Stimulated activated CD8-positive, alpha-beta memory T cell treated with anti-CD3 and anti-CD28 coated beads, Interleukin-4, amount 100 ng/mL, for 4 hours (primary cell): ENCODE data around the gene PIP4K2A.

Experiments
- DNase-seq, 2 donors: peaks; one replicate each; pipeline ENCODE4 v3.0.0-alpha.2; 2020; ENCODE audit warnings: low read depth in 2 of 2, low spot score in 1 of 2

Gene PIP4K2A

DNA sequence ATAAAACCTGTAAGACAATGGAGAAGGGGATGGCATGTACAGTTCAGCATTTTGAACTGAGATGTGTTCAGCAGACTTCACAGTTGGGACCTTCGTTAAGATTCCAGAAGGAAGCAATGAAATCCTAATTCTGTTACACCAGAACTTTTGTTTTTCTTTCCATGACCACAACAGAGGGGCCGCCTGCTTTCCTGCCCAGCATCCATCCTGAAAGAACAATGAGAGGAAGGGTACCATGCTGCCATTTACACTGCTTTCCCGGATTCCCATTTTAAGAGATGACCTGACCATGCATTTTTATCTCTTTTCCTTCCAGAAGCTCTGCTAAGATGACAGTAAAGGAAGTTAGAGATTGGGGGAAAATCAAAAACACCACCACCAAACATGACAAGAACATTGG lies 92.7 kb downstream of the PIP4K2A start:
- no peak for DNase-seq

GRCh38 chr10:22620929-22621328 lies 93.4 kb downstream of the PIP4K2A start:
- no peak for DNase-seq

DNA sequence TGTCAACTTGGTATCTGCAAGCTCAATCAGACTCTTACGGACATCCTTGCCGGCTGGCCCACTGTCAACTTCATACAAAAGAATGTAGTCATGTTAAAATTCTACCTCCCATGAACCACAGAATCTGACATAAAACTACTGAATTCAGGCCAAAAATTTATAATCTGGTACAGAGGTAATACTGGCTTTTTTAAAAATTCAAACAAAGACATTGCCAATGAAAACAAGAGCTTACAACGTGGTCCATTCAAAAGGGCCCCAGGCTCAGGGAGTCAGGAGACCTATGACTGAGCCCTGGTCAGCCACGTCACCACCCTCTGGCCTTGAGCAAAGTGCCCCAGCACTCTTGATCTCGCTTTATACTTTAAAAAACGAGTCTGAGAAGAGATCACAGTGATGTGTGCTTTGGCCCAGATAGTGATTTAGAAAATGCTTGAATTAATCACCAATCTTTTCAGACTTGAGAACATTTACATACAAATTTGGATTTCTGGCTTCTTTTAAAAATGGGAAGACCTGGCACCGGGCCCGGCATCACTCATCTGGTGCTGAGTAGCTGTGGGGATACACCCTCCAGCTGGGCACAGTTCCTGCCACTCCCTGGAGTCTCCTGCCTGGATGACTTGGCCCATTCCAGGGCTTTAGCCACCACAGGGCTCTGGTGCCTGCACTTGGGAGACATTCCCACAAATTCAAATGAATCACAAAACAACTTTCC lies 94.1 kb downstream of the PIP4K2A start:
- no peak for DNase-seq

GRCh38 chr10:22619101-22619500 lies 95.3 kb downstream of the PIP4K2A start:
- DNase-seq = no peak

DNA sequence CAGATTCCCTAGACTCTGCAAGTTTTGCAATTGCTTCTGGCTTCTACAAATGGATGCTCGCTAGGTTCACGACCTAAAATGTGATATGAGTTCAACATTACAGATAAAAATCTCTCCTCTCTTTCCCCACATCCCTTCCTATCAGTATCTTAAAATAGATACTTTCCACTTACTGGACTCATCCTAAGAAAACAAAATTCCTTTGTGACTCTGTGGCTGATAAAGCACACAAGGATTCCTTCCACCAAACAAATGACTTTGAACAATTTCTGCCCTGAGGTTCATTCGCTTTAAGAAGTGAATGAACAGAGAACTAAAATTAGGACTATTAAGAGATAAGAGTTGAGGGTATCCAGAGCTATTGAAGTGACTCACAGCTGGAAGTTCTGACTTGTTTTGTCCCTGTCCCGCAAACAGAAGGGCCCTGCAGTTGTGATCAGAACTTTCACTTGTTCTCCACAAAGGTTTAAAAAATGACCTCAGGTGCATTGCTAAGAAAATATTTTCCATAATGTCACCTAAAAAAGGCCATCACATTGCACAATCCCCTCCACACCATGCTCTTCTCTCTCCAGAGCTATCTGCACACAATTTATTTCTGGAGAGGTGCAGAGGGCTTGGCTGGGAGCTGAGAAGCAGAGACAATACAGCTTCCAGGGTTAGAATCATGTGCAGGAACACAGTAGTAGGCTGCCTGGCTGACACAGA lies 96.1 kb downstream of the PIP4K2A start:
- no peak for DNase-seq

- DNase-seq = no peak
Measured at GRCh38 chr10:22617516-22617915, 96.9 kb downstream of the PIP4K2A start.

DNA sequence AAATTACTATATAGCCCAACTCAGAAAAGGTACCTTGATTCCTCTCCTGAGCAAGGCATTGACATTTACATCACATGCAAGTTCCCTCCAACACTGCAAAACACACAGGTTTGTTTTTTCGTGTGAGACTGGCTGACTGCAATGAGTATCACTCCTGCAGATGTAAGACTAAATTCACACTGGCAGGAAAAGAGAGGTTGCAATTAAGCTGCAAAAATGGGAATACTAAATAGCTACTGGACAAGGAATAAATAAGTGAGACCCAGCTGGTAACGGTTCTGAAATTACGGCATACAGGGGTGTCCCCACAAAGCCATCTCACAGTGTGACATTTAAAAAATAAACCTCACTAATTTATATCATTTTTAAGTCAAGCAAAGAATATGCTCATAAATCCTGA lies 97.3 kb downstream of the PIP4K2A start:
- no peak for DNase-seq

GRCh38 chr10:22615819-22616499 lies 98.4 kb downstream of the PIP4K2A start:
- no peak for DNase-seq

GRCh38 chr10:22615101-22615500 lies 99.3 kb downstream of the PIP4K2A start:
- no peak for DNase-seq

GRCh38 chr10:22613011-22613410 lies 101.4 kb downstream of the PIP4K2A start:
- DNase-seq = no peak

DNA sequence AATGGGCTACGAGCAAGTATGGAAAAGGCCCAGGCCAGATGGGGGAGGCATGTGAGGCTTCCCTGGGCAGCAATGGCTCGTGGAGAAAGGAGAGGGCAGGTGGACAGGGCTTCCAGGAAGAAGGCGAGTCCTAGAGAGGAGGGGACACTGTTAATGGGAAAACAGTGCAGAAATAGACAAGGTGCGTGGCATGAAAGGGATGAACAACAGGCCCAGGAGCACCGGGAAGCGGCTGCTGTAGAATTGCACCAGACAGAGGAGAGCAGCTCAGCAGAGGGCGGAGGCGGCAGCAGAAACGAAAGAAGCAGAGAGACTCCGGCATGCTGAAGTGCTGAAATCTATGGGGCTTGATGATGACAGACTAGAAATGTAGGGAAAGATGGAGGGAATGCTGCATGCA lies 102.1 kb downstream of the PIP4K2A start:
- DNase-seq = no peak

DNA sequence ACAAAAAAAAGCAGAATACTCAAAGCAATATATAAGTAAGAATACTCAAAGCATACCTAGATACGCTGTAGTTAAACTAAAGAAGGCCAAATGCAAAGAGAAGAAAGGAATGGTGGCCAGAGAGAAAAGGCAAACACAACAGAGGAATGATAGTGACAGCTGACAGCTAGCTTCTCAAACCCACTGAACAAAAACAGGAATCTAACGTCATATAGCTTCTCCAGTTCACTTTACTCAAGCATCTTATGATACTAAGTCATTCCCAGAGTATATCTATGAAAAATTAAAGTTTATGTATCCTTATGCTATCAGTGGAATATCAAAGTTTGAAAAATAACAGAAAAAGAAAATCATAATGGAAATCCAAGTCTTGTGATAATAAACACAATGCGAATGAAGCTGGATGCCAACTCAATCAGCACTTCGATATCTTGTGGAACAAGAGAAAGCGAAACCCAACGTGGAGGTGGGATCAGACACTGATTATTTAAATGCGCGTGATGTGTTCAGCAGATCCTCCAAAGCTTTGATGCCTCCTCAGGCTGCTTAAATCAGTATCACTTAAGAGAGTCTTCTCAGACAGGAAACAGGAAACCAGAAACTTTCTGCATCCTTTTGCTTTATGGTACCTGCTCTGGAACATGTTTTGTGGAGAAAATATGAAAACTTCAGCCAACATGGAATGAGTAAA lies 102.8 kb downstream of the PIP4K2A start:
- peak; percentile 34 to 43 for DNase-seq

- no peak for DNase-seq
Measured at GRCh38 chr10:22610610-22611009, 103.8 kb downstream of the PIP4K2A start.

DNA sequence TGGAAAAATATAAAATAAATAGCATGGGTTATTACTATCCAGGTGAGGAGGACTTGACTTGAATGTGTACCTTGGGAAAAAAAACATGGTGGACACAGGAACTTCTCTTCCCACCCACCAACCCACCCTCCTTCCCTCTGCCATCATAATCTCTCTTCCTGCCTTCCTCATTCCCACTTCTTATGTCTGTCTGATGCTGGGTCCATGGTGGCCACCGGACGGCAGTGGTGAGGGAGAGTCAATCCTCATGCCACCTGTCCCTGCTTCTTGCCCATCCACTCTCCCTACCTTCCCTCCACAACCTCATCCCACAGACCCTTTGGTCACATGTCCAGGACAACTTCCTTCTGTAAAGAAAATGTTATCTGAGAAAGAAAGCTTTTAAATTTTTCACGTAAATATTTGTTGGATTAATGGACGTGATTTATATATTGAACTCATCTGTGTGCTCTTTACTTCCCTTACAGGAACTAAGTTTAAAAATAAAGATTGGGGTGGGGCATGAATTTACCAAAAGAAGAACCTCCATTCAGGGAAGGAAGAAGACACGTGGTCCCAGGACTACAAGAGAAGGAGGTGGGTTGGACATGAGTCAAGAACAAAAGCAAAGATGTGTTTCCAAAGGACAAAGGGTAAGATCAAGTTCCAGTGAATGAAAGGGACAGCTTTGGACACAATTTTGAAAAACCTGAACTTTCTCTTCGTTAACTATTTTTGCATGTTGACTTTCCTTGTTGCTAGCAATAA lies 104.5 kb downstream of the PIP4K2A start:
- no peak for DNase-seq

DNA sequence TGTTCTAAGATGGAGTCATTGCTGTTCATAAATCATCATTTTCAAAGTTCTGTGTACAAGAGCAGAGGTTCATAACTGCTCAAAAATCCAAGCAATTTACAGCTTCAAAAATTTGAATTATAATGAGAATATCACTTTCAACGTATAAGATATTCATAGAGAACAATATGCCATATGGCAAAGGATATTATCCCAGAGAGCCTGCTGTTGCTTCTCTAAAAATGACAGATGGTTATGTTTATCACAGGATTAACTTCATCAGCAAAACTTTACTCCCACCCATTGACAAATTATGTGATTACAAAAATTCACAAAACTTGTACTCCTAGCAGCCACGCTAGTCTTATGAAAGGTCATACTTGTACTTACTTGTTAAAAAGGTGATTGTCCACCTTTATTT lies 105.1 kb downstream of the PIP4K2A start:
- DNase-seq = no peak

DNA sequence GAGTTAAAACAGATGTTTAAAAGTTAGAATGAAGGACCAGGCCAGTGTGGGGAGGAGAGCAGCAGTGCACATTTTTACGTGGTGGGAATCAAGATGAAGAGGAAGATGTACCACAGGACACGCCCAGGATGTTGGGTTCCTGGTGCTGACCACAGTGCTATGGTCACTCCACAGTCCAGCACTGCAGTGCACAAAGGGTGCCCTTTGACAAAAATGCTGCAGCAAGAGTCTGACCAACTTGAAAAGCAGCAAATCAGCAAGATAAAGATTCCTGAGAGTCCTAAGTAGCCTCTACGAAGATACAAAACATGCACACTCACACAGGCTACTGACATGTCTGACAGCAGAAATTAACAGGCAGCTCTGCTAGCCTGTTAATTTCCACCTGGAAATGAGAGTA lies 107.1 kb downstream of the PIP4K2A start:
- DNase-seq = no peak

DNA sequence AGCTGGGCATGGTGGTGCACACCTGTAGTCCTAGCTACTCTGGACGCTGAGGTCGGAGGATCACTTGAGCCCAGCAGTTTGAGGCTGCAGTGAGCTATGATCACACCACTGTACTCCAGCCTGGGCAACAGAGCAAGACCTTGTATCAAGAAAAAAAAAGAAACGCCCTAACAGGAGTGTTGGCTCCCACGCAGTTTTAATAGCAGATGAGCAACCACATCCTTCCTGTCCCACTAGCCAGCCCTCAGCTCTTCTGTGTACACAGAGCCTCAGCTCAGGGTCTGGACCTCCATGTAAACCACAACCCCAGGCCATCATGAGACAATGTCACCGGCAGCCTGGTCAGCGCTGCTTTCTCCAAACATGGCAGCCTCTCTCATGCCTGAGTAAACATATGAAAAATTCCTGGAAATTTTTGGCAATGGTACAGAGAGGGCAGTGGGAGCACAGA lies 108.2 kb downstream of the PIP4K2A start:
- DNase-seq = peak in 1 of 2 donors; percentile 24

- no peak for DNase-seq
Measured at GRCh38 chr10:22605168-22605567, 109.2 kb downstream of the PIP4K2A start.

GRCh38 chr10:22604344-22605126 lies 109.8 kb downstream of the PIP4K2A start:
- no peak for DNase-seq

DNA sequence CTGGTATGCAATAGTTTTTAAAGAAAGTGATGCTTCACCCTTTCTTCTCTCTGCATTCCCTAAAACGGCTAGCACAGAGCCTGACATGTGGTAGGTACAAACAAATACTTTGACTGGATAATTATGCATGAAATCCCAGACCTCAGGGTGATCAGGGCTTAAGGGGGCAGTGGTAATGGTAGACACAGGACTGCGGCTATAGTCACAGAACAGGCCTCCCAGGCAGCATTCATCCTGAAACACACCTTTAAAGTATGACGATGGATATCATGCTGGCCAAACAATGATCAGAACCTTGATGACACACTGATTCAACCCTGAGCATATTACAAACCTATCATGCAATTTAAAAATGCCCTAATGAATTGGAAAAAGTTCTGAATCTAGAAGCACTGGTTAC lies 110.8 kb downstream of the PIP4K2A start:
- no peak for DNase-seq
